Measurements from ENCODE around the gene ERN1. TPM values are rescaled to one million over a fixed set of nuclear protein-coding genes. Genes with fewer than 3 reads are reported as not detected.
A peak's percentile ranks its signal among the peaks of the same experiment; 100 is the strongest.
"Not testable (repeated sequence)": the region's sequence is repeated elsewhere in the genome, so short reads cannot be mapped to it uniquely, and the experiment has no call there.

Gene ERN1
- polyA plus RNA-seq, 4 donors: 8.8 to 10.7 (median 9.5) TPM

DNA sequence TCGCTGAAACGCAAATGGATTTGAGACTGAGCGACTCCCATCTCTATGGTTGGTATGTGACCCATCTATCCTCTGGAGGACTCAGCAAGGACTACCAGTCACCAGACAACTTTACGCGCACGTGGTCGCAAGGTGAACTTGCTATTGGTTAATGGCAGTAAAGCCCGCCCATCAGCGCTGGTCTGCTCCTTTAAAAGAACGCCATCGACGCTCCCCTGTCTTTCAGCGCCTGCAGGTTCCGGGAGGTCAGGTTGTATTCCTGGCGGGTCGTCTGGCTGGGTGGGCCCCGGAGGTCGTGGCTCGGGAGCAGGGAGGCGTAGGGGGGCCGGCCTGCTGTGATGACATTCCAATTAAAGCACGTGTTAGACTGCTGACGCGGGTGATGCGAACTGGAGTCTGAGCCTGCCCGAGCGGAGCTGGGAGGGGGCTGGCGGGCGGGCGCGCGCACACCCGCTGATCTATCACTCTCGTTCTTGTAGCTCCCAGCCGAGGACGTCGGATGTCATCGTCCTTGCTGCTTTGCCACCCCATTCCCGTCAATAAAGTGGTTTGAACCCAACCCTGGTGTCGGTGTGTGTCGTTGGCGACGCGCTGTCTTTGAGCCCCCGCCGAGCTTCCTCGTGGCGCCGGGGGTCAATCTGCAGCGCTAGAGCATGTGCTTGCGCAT is 15.9 kb upstream of the ERN1 start:
- DNase-seq (ENCODE audit: low read depth in 4 of 4, low spot score in 3 of 4): peak; percentile 91 to 98 (median 96)

DNA sequence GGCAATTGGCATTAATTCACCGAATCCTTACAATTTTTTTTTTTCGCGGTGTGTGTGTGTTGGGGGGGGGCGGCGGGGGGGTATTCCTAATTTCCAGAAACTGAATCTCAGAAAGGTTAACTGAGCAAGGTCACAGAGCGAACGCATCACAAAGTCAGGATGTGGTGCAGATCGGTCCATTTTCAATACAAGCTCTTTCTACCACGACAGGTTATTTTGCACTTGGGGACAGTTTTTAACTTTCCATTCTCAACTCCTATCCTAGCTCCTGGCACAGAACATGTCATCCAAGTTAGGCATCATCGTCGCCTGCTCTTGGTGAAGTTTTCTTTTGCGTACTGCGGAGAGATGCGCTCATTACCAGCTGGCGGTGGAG is 15.4 kb upstream of the ERN1 start:
- no peak for DNase-seq (ENCODE audit: low read depth in 4 of 4, low spot score in 3 of 4)

DNA sequence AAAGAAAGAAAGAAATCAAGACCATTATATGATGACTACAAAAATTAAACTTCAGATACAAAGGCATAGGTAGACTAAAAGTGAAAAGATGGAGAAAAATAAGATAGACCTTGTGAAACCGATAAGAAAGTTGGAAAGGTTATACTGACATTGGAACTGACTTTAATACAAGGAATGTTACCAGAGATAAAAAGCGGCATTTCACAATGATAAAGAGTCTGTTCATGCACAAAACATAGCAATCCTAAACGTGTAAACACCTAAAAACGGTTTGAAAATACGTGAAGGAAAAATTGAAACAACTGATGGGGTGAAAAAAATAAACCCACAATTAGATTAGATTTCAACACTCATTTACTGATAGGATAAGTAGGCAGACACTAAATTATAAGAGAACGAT is 9.6 kb upstream of the ERN1 start:
- DNase-seq (ENCODE audit: low read depth in 4 of 4, low spot score in 3 of 4): no peak

DNA sequence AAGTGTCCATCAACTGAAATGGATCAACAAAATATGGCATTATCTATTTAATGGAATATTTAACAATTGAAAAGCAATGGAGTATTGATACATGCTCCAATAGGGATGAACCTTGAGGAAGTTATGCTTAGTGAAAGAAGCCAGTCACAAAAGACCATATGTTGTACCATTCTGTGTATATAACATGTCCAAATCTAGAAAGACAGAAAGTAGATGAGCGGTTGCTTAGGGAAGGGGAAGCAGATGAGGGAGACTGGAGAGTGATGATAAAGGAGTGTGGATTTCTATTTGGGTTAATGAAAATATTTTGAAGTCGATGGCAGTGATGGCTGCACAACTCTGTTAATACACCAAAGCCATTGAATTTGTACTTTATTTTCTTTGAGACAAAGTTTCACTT is 8.5 kb upstream of the ERN1 start:
- no peak for DNase-seq (ENCODE audit: low read depth in 4 of 4, low spot score in 3 of 4)

DNA sequence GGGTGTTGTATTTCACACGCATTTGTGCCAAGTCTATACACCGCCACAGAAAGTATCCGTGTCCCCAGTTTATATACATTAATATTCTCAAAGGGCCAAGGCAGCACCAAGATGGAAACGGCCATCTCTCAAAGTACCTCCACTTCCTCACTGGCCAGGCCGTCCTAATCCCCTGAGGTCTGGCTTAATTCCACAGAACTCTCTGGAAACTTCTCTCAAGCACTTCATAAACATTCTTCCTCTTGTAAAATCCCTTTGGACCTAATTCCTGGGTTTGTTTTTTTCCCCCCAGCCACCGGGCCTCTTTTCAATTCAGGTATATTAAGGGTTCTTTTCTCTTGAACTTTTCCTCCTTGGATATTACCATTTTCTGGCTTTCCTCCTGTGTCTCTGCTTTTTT is 5.1 kb upstream of the ERN1 start:
- DNase-seq (ENCODE audit: low read depth in 4 of 4, low spot score in 3 of 4): no peak

DNA sequence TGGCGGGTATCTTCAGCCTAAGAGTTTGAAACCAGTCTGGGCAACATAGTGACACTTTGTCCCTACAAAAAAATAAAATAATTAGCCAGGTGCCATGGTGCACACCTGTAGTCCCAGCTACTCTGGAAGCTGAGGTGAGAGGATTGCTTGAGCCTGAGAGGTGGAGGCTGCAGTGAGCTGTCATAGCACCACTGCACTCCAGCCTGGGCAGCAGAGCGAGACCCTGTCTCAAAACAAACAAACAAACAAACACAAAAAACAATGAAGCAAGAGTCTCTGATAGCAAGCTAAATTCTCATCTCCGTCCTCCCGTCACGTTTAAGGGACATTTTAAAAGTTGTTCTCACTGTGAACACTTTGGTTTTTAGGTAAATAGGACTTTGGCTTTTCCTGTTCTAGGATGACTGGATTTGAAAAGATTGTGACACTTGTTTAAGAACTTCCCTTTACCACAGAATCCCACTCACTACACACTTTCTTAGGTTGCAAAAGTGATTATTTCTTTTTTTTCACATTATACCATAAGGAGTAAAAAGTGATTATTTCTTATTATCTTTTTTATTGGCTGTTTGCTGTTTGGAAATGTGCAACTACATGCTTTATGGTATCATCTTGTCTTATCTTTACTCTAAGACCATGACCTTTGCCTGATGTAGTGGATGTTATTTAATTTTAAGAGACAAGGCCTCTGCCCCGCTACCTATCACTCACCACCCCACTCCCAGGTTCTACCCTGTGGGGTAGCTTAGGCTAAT is 4.4 kb upstream of the ERN1 start:
- DNase-seq (ENCODE audit: low read depth in 4 of 4, low spot score in 3 of 4): no peak

DNA sequence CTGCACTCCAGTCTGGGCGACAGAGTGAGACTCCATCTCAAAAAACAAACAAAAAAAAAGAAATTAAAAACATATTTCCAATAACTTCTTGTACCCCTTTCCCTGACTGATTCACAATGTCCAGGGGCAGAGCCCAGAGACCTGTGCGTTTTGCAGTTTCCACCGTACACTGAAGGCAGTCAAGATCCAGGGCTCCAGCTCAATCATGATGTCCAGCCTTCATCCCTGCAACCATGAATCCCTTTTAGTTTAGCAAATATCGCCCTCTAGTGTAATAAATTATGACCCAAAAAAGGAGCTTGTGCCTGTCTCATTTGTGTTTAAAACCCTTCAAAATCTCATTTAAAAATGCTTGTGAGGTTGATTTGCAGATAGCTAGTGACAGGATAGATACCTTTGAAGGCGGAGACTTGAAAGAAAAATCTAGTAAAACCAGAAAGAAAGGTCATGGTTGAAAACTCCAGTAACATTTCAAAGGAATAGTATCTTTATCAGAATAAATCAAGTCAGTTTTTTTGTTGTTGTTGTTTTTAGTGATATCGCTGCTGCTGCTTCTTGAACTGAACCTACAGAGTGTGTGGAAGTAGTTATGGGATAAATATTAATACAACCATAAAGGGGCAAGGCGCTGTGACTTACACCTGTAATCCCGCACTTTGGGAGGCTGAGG is 3.7 kb upstream of the ERN1 start:
- no peak for DNase-seq (ENCODE audit: low read depth in 4 of 4, low spot score in 3 of 4)

DNA sequence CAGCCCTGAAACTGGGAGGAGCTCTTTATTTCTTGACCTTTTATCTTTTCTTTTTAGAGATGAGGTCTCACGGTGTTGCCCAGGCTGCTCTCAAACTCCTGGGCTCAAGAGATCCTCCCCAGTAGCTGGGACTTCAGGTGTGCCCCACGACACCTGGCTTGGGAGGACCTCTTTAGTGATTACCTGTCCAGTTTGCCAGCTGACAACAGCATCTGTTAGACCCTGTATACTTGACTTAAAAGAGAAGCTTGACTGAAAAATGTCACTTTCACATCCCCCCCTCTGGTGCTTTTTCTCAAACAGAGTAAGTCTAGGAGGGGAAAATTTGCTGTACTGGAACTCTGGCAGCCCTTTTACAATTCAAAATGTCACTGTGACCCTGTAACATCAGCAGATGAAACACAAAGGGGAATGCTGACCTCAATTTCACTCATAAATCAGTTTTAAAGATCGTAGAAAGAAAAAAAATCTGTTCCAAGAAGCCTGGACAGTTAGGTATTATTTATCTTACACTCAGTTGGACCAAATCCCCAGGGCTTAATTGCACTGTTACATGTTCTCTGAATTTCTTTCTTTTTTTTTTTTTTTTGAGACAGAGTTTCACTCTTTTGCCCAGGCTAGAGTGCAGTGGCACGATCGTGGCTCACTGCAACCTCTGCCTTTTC is 1.8 kb upstream of the ERN1 start:
- no peak for DNase-seq (ENCODE audit: low read depth in 4 of 4, low spot score in 3 of 4)

DNA sequence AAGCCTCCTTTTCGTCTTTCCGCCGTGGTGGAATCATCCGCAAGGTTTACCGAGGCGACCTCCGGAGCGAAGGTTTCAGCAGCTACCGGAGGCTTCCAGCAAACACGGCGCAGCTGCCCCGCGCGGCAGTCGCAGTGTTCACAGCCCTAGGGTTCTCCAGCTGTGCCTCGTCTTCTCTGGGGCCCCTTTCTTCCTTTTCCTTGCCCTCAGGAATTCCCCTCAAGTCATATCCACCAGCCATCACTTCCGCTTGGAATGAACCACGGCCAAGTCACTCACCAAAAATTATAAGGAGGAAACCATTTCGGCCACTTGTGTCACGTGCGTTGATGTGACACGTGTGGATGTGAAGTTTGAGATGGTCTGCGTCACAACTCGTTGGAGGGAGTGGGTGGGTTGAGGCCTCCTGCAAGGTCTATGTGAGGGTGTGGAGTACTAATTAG is 636 bp upstream of the ERN1 start:
- peak in 2 of 4 donors; percentile 49 to 58 for DNase-seq (ENCODE audit: low read depth in 4 of 4, low spot score in 3 of 4)

DNA sequence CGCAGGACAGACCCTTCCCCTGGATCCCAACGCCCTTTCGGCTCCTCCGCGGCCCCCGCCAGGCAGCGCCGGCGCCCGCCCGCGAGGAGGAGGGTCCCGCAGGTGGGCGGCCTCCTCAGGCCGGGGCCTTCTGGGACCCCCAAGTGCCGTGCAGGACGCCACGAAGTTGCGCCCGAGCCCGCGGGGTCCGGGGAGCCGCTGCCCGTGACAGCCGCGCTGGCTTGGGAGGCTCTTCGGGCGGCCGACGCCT is 504 bp downstream of the ERN1 start:
- DNase-seq (ENCODE audit: low read depth in 4 of 4, low spot score in 3 of 4): no peak

DNA sequence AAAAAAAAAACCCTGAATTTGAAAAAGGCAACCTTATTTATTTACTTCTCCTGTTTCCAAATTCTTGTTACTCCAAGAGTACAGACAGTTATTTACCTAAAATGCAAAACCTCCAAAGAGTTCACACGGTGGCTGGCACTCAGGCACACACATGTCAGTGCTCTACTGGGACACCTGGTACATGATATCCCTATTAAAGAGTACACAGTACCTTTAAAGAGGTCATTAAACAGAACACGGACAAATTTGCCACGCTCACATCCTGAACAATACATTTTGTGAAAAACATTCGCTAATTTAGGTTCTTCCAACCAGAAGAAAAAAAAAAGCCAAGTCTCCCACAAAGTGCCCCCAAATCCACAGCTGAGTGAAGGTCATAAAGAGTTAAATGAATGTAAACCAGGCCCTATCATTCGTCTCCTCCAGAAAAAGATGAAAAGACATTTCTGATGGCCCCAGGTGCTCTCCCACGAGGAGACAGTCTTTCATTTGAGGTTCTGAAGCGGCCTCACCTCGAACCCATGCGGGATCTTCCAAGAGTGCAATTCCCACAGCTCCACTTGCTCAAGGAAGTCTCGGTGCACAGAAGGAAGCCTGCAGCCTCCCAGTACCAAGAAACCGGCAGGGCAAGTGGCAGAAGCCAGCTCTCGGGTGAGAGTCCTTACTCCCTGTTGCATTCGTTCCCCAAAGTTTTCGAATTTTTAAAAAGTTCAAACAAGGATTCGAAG is 993 bp downstream of the ERN1 start:
- DNase-seq (ENCODE audit: low read depth in 4 of 4, low spot score in 3 of 4): no peak

DNA sequence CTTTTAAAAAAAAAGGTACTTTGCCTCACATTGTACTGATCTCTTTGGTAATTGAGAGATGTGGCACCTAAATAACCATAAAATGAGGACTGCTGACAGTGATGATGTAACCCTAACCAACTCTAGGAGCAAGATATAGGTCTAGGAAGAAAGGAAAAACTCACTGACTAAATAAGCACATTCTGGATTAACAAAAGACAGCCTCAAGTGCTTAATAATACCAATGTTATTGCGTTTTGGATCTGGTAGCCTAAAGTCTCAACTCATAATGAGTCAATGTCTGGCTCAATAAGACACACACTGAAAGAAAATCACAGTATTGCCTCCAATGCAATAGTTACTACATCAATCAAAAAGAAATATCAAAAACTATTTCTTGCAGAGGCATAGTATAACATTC is 3.0 kb downstream of the ERN1 start:
- no peak for DNase-seq (ENCODE audit: low read depth in 4 of 4, low spot score in 3 of 4)

DNA sequence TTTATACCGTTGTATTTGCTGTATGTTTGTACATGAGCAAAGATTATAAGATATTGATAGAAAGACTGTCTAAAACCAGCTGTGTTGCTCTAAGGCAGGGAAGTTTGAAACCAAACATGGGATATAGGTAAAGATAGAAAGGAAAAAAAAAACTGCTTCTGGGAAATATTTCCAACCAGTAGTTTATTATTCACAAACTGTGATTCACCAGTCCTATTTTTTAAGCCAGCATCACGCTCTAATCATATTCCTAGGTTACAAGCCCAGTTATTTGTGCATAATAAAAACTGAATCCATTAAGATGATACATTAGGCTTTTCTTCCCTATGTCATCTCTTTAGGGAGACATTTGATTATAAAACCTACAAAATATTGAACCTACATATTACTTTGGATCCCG is 4.0 kb downstream of the ERN1 start:
- no peak for DNase-seq (ENCODE audit: low read depth in 4 of 4, low spot score in 3 of 4)

DNA sequence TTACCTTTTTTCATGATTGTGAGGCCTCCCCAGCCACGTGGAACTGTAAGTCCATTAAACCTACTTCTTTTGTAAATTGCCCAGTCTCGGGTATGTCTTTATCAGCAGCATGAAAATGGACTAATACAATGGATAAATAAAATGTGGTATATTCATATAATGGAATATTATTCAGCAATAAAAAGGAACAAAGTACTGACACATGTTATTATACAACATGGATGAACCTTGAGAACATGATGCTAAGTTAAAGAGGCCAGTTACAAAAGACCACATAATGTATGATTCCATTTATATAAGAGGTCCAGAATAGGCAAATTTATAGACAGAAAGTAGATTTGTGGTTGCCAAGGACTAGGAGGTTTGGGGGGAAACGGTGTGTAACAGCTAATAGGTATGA is 5.3 kb downstream of the ERN1 start:
- no peak for DNase-seq (ENCODE audit: low read depth in 4 of 4, low spot score in 3 of 4)

DNA sequence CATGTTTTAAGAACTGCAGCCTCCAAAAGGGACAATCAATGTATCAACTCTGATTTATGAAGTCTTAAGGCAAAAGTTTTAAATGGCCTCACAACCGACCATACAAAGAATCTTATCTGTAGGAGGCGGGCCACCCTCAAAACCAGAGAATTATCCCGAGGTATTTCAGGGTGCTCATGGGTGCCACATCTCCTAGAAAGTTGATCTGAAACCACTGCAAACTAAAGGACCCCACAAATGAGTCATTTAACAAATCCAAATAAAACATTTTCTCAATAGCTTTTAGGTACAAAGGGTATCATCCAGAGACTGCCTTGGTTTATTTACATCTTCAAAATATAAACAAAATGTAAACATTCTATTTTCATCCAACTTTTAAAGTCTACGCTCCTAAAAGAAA is 6.8 kb downstream of the ERN1 start:
- DNase-seq (ENCODE audit: low read depth in 4 of 4, low spot score in 3 of 4): no peak

DNA sequence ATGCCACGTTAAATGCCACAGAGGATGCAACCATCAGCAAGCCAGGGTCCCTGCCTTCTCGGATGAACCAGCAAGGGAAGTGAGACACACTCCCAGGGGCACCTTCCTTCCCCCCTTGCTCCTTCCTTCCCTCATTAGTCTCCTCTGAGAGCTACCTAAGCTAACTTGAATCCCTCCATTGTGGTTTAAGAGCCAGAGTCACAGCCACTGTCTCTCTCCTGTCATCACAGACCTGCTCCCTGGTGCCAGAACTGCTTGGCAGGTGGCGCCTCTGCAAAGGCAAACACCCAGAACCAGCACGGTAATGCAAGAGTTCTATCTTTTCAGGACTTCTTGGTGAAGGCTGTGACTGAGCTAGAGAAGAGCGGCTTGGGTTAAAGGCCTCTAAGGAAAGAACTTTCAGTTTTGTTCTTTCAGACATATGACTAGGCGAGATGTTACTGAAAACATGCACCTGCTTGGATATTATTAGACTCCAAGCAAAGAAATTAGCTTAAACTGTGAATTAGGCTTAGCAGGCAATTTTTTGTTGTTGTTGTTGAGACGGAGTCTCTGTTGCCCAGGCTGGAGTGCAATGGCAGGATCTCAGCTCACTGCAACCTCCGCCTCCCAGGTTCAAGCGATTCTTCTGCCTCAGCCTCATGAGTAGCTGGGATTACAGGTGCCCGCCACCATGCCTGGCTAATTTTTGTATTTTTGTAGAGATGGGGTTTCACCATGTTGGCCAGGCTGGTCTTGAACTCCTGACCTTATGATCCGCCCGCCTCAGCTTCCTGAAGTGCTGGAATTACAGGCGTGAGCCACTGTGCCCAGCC is 8.8 kb downstream of the ERN1 start:
- DNase-seq (ENCODE audit: low read depth in 4 of 4, low spot score in 3 of 4): not testable (repeated sequence)

DNA sequence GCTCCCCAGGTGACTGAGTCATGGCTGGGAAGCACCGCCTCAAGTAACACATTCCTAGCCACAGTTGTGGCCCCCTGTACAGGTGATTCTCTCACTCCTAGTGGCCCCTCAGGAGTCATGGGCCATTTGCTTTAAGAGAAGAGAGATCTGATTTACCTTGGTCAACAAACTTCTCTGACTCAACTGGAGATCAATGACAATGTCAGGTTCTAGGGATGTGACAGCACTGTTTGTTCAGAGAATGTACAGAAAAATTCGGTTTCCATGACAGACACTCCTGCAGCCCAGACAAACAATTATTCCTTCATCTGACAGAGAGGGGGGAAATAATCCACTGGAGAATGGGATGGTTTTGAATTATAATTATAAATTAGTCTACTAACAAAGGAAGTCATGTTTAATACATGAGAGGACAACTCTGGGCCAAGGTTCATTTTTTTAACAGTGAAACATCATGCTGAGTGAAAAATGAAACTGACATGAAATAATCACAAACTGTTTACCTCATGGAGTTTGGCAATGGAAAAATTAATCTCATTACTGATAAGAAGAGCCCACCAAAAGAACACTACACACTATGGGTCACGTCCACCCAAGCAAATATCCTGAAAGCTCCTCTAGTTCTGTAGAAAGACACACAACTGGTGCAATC is 9.7 kb downstream of the ERN1 start:
- no peak for DNase-seq (ENCODE audit: low read depth in 4 of 4, low spot score in 3 of 4)

DNA sequence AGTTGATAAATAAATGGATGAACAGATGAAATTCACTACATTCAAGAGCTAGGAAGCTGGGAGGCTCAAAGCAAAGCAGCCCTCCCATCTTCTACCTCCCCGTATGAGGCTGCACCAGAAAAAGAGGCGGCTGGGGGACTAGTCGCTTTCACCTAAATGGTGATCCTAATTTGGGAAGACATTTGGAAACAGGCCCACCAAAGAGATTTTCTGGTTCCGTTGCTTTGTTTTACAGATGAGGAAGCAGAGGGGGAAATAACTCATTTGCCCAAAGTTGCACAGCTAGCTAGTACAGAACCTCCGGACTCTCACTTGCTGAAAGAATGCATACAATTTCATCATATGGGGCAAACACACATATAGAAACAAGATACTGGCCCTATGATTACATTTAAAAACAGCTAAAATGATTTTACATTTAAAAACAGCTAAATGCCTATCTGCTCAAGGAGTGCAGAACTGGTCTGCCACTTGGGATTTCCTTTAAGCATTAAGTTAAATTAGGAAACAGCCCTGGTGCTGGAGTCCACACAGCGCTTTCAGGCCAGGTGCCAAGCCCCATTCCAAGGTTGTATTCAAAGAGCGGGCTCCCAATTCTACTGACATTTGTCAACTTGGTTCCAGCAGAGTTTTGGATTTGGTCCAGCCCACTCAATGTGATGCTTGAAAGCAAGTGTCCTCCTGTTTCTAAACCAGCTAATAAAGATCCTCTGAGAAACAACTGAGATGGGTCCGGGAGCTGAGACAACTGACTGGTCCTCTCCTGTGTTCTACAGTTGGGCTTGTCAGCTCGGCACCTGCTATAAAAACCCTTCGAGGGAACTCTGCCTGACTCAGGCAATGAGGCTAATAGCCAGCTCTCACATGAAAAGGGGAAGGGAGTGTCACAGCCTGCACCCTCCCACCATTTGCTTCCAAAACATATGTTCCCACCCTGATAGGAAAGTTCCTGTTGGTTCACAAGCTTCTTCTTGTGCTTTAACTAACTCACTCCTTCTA is 11.7 kb downstream of the ERN1 start:
- no peak for DNase-seq (ENCODE audit: low read depth in 4 of 4, low spot score in 3 of 4)
